Measurements from ENCODE around the gene HYAL3. TPM values are rescaled to one million over a fixed set of nuclear protein-coding genes. Genes with fewer than 3 reads are reported as not detected.

The HYAL3 gene
- total and polyA plus RNA-seq, 2 of the 8 experiments (the other 6 are each of a cell fraction or from before 2014, with no cell fraction given): 3.2 to 12.2 TPM

DNA sequence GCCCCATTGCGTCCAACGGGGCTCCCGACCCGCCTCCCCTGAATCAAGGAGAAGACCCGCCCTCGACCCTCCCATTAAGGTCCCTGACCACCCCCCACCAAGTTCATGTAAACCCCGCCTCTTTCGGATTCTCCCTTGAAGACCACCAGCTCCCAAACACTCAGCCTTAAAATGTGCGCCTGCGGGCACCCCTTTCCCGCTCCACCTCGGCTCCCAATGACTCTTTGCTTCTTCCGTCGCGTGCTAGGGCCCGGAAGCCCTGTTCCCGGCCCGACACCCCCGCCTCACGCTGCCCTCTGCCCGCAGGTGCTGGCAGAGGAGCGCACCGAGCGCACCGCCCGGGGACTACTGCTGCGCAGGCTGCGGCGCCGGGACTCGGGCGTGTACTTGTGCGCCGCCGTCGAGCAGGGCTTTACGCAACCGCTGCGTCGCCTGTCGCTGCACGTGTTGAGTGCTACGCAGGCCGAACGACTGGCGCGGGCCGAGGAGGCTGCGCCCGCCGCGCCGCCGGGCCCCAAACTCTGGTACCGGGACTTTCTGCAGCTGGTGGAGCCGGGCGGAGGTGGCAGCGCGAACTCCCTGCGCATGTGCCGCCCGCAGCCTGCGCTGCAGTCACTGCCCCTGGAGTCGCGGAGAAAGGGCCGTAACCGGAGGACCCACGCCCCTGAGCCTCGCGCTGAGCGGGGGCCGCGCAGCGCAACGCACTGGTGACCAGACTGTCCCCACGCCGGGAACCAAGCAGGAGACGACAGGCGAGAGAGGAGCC is 23.0 kb downstream of the HYAL3 start (continued):
- no peak for TF ChIP-seq RXRA (IDR thresholded peaks at IDR 0.05; ENCODE audit: insufficient read depth, low read depth, low read length)
- TF ChIP-seq JUN (IDR thresholded peaks at IDR 0.05; ENCODE audit: low read depth, low read length): no peak
- TF ChIP-seq ATF2 (IDR thresholded peaks at IDR 0.05; ENCODE audit: low read length): no peak
- TF ChIP-seq SIRT6 (IDR thresholded peaks at IDR 0.05; ENCODE audit: low read length): no peak
- no peak for TF ChIP-seq CBX5 (IDR thresholded peaks at IDR 0.05; ENCODE audit: low read depth, low read length)
- no peak for TF ChIP-seq BRCA1 (IDR thresholded peaks at IDR 0.05; ENCODE audit: low read depth, low read length)
- TF ChIP-seq CHD2 (IDR thresholded peaks at IDR 0.05; ENCODE audit: low read length): no peak
- no peak for TF ChIP-seq RFX5 (IDR thresholded peaks at IDR 0.05; ENCODE audit: borderline replicate concordance, low read depth, low read length)
- TF ChIP-seq SIX5 (IDR thresholded peaks at IDR 0.05; ENCODE audit: low read depth, low read length): no peak
- no peak for TF ChIP-seq BACH1 (IDR thresholded peaks at IDR 0.05; ENCODE audit: low read length)
- TF ChIP-seq NRF1 (IDR thresholded peaks at IDR 0.05; ENCODE audit: low read depth, low read length): peak; percentile 3; the same call in 1 of the 2 replicates
- TF ChIP-seq, protein P1, sequence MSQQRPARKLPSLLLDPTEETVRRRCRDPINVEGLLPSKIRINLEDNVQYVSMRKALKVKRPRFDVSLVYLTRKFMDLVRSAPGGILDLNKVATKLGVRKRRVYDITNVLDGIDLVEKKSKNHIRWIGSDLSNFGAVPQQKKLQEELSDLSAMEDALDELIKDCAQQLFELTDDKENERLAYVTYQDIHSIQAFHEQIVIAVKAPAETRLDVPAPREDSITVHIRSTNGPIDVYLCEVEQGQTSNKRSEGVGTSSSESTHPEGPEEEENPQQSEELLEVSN (IDR thresholded peaks at IDR 0.05): peak; percentile 98
- no peak for TF ChIP-seq KDM1A (IDR thresholded peaks at IDR 0.05; ENCODE audit: borderline replicate concordance, low read length)
- no peak for TF ChIP-seq CHD1 (IDR thresholded peaks at IDR 0.05; ENCODE audit: low read depth, low read length)
- no peak for TF ChIP-seq SP2 (IDR thresholded peaks at IDR 0.05; ENCODE audit: low read length)

All from H1 (cell line).